K562 (cell line): ENCODE results near the gene ROPN1B. TPM values are rescaled to one million over a fixed set of nuclear protein-coding genes. Genes with fewer than 3 reads are reported as not detected.

Experiments
- ATAC-seq: fragments of 200-7000 bp; cut with Tn5 transposase; 3 replicates; pipeline ENCODE4 v1.9.1; 2020; ENCODE audit warnings: moderate library complexity
- BruUV-seq: library from RNA; stranded (reverse); fragments of 400-500 nt; replicated peaks from 2 replicates; lab custom pipeline; 2021; lab: Mats Ljungman, UMichigan
- CTCF ChIA-PET: fragments of 300-600 bp; formaldehyde crosslinking; extraction: SDS; loops from one replicate; lab custom pipeline; 2021; ENCODE audit warnings: low intra/inter-chr PET ratio; lab: Yijun Ruan, JAX
- POLR2A ChIA-PET: fragments of 300-600, 350-650 bp; sonication (Branson Sonifier 250); formaldehyde crosslinking; extraction: SDS; loops from one replicate; lab custom pipeline; 2021; ENCODE audit warnings: antibody characterized with exemption, inconsistent platforms; lab: Yijun Ruan, JAX
- DNase-seq, 4 experiments: peaks; one replicate each; pipeline versions ENCODE4 v3.0.0 to v3.0.0-alpha.2; 2011 to 2018; ENCODE audit warnings: low spot score in 3 of 4, mixed read lengths in 3 of 4; ENCODE audit errors: extremely low read depth in 1 of 4
- FAIRE-seq: peaks from 2 replicates; lab custom pipeline; 2011; peaks lifted over from hg19 to GRCh38; lab: Jason Lieb, UNC
- H2AFZ ChIP-seq: 2 replicates; pipeline ENCODE4 v1.6.0; 2011; ENCODE audit warnings: low read depth, low read length, control low read depth, inconsistent platforms
- H3K27ac ChIP-seq: fragments of 200-600 bp; 3 replicates; pipeline ENCODE4 v1.8.0; 2011; ENCODE audit warnings: low read depth, mild to moderate bottlenecking, control low read depth, inconsistent platforms, low read length, moderate library complexity, mixed read lengths; ENCODE audit errors: extremely low read depth
- H3K27me3 ChIP-seq, 2 experiments: fragments of 300-600 bp in 1 of 2; 2 replicates in 1 of 2; 3 replicates in 1 of 2; pipeline versions ENCODE4 v1.6.0 to v1.8.0; 2011; ENCODE audit warnings: inconsistent platforms in 2 of 2, low read length in 2 of 2, mild to moderate bottlenecking in 1 of 2, mixed read lengths in 1 of 2, moderate library complexity in 1 of 2; ENCODE audit not compliant: control insufficient read depth in 2 of 2, insufficient read depth in 2 of 2
- H3K36me3 ChIP-seq: fragments of 300-600 bp; 3 replicates; pipeline ENCODE4 v1.8.0; 2011; ENCODE audit warnings: mild to moderate bottlenecking, low read length, inconsistent platforms; ENCODE audit not compliant: control insufficient read depth, insufficient read depth
- H3K4me1 ChIP-seq, 2 experiments: fragments of 200-600 bp in 1 of 2; replicated peaks in 1 of 2; 2 replicates in 1 of 2; 3 replicates in 1 of 2; pipeline versions ENCODE4 v1.5.1 to v1.8.0; 2011; ENCODE audit warnings: inconsistent platforms in 2 of 2, low read length in 2 of 2, mild to moderate bottlenecking in 1 of 2, mixed read lengths in 1 of 2, moderate library complexity in 1 of 2; ENCODE audit not compliant: control insufficient read depth in 2 of 2, insufficient read depth in 2 of 2
- H3K4me2 ChIP-seq: 2 replicates; pipeline ENCODE4 v1.6.1; 2011; ENCODE audit warnings: low read length, control low read depth, inconsistent platforms, mixed read lengths; ENCODE audit not compliant: insufficient read depth
- H3K4me3 ChIP-seq: fragments of 200-600 bp; sonication (generic), shearing (Covaris generic); 2 replicates; pipeline ENCODE4 v1.5.1; 2016; ENCODE audit warnings: control low read depth, inconsistent platforms
- H3K79me2 ChIP-seq: fragments of 200-600 bp; 3 replicates; pipeline ENCODE4 v1.8.0; 2011; ENCODE audit warnings: low read length, inconsistent platforms; ENCODE audit not compliant: control insufficient read depth, insufficient read depth
- H3K9ac ChIP-seq, 2 experiments: 2 replicates each; pipeline versions ENCODE4 v1.6.0 to v1.6.1; 2011; ENCODE audit warnings: low read depth in 2 of 2, low read length in 2 of 2, control low read depth in 1 of 2, inconsistent platforms in 1 of 2, mild to moderate bottlenecking in 1 of 2, mixed read lengths in 1 of 2; ENCODE audit not compliant: insufficient read depth in 1 of 2
- H3K9me1 ChIP-seq: one replicate; pipeline ENCODE4 v1.6.0; 2011; ENCODE audit warnings: inconsistent platforms, mild to moderate bottlenecking, low read length, moderate library complexity; ENCODE audit not compliant: control insufficient read depth, insufficient read depth
- H3K9me3 ChIP-seq: replicated peaks from 2 replicates; pipeline ENCODE4 v1.5.1; 2011; ENCODE audit warnings: low read depth, low read length, inconsistent platforms; ENCODE audit not compliant: control insufficient read depth, insufficient read depth
- H4K20me1 ChIP-seq: replicated peaks from 2 replicates; pipeline ENCODE4 v1.6.1; 2011; ENCODE audit warnings: low read length, inconsistent platforms, mixed read lengths; ENCODE audit not compliant: control insufficient read depth, insufficient read depth
- ARHGAP35 ChIP-seq: fragments of 450-650 bp; IDR thresholded peaks from 2 replicates; pipeline ENCODE4 v1.6.1; 2018; ENCODE audit not compliant: partially characterized antibody
- ARID1B ChIP-seq: fragments of 450-650 bp; IDR thresholded peaks from 2 replicates; pipeline ENCODE4 v1.6.1; 2016; ENCODE audit warnings: antibody characterized with exemption, mild to moderate bottlenecking, inconsistent platforms
- ELF1 ChIP-seq: fragments of 200-800 bp; sonication (Bioruptor generic); IDR thresholded peaks from 2 replicates; pipeline ENCODE4 v1.6.1; 2016; ENCODE audit warnings: missing genetic modification characterization, missing compliant biosample characterization
- ETS2 ChIP-seq: IDR thresholded peaks from 2 replicates; pipeline ENCODE4 v1.6.1; 2016; ENCODE audit warnings: borderline replicate concordance, missing genetic modification characterization, mild to moderate bottlenecking, moderate library complexity, missing compliant biosample characterization; ENCODE audit not compliant: poor library complexity, severe bottlenecking
- EZH2 ChIP-seq: IDR thresholded peaks from 2 replicates; pipeline ENCODE4 v1.6.1; 2012; ENCODE audit warnings: low read depth, mild to moderate bottlenecking, inconsistent platforms, low read length, borderline replicate concordance
- MAFG ChIP-seq: fragments of 450-650 bp; conservative IDR thresholded peaks from 2 replicates; pipeline ENCODE4 v1.6.1; 2016; ENCODE audit warnings: missing genetic modification characterization, missing compliant biosample characterization
- MAFK ChIP-seq: IDR thresholded peaks from 2 replicates; pipeline ENCODE4 v1.6.1; 2011; ENCODE audit warnings: low read length, improper control_type of control experiment
- POLR2G ChIP-seq: fragments of 200-400 bp; formaldehyde crosslinking; IDR thresholded peaks from 2 replicates; pipeline ENCODE4 v1.6.1; 2017; ENCODE audit warnings: low read depth, mild to moderate bottlenecking, antibody characterized with exemption, low read length, moderate library complexity
- PTRF ChIP-seq: fragments of 450-650 bp; IDR thresholded peaks from 2 replicates; pipeline ENCODE4 v1.6.1; 2016; ENCODE audit warnings: mild to moderate bottlenecking, missing genetic modification characterization, missing compliant biosample characterization
- SNRNP70 ChIP-seq: fragments of 200-400 bp; formaldehyde crosslinking; optimal IDR thresholded peaks from 2 replicates; pipeline ENCODE3; 2017; ENCODE audit warnings: low read depth, low read length
- SRF ChIP-seq, 2 experiments: fragments of 250-450, 450-650 bp in 1 of 2; sonication (Bioruptor Pico) in 1 of 2; sonication (generic) in 1 of 2; formaldehyde crosslinking; IDR thresholded peaks; 2 replicates each; pipeline versions ENCODE4 v1.5.0 to v1.5.1; 2020 to 2022; ENCODE audit warnings: mild to moderate bottlenecking in 1 of 2, missing genetic modification reagents in 1 of 2
- TBP ChIP-seq: optimal IDR thresholded peaks from 2 replicates; pipeline ENCODE3; 2011; ENCODE audit warnings: low read depth, low read length, improper control_type of control experiment
- TCF3 ChIP-seq: sonication (generic); formaldehyde crosslinking; IDR thresholded peaks from 2 replicates; pipeline ENCODE4 v1.4.0; 2020; ENCODE audit warnings: mild to moderate bottlenecking, missing genetic modification reagents
- ZNF124 ChIP-seq: sonication (generic); formaldehyde crosslinking; IDR thresholded peaks from 2 replicates; pipeline ENCODE4 v1.8.1; 2022; ENCODE audit warnings: missing genetic modification reagents
- ZNF707 ChIP-seq: fragments of 250-450 bp; sonication (Bioruptor Pico); conservative IDR thresholded peaks from 2 replicates; pipeline ENCODE4 v1.8.0; 2022; ENCODE audit warnings: inconsistent platforms, mild to moderate bottlenecking, moderate library complexity
- ZNF77 ChIP-seq: fragments of 250-450 bp; sonication (Bioruptor Pico); IDR thresholded peaks from 2 replicates; pipeline ENCODE4 v1.5.0; 2020
- WGBS: fragments of 100-300 bp; shearing (Covaris generic); methylation state at CpG from one replicate; pipeline ENCODE4 v1.1.6; 2016; ENCODE audit warnings: low coverage, mixed read lengths; ENCODE audit not compliant: insufficient coverage; ENCODE audit errors: missing lambda C conversion rate; 5-methylcytosine and 5-hydroxymethylcytosine counted together
- in situ Hi-C: fragments of 300-500 bp; cut with MboI; formaldehyde crosslinking; loops from 4 replicates; pipeline ENCODE4 v1.15.0; 2018; ENCODE audit warnings: inconsistent platforms, mixed read lengths
- intact Hi-C: fragments of 100-400 bp; cut with micrococcal nuclease; formaldehyde crosslinking; loops from 2 replicates; pipeline ENCODE4 v1.14.2; 2022
- polyA plus RNA-seq, 8 experiments: library from polyadenylated mRNA; depleted of rRNA in 4 of 8; stranded (reverse) in 5 of 8; unstranded in 3 of 8; fragments of >200 nt; fragmentation: Nextera tagmentation in 2 of 8; fragmentation: Illumina TruSeq in 1 of 8; extraction: Ambion mirVana in 2 of 8; extraction: Trizol in 1 of 8; gene quantifications; 2 replicates each; pipeline versions ENCODE4 v1.2.1 to v1.2.3, GENCODE V29; 2011 to 2014; ENCODE audit warnings: inconsistent platforms in 1 of 8, missing spikeins in 1 of 8
- total RNA-seq, 7 experiments: library from RNA; depleted of rRNA in 6 of 7; stranded (reverse); fragments of >200 nt in 6 of 7; fragmentation: Illumina TruSeq in 2 of 7; extraction: Trizol in 2 of 7; gene quantifications; 2 replicates each; pipeline versions ENCODE4 v1.2.1 to v1.2.3, GENCODE V29; 2011 to 2021; ENCODE audit warnings: low replicate concordance in 1 of 7
- TF ChIP-seq, protein P1 (sequence below): fragments of 250-450 bp; sonication (Bioruptor Pico); IDR thresholded peaks from 2 replicates; pipeline ENCODE4 v1.8.0; 2022; ENCODE audit warnings: moderate library complexity, mild to moderate bottlenecking, inconsistent platforms
- TF ChIP-seq, protein P2 (sequence below): fragments of 450-650 bp; IDR thresholded peaks from 2 replicates; pipeline ENCODE4 v1.6.1; 2016; ENCODE audit warnings: low read depth, mild to moderate bottlenecking, moderate library complexity

Gene ROPN1B
- total and polyA plus RNA-seq, 9 of the 15 experiments (the other 6 are each of a cell fraction or from before 2014, with no cell fraction given): not detected

DNA sequence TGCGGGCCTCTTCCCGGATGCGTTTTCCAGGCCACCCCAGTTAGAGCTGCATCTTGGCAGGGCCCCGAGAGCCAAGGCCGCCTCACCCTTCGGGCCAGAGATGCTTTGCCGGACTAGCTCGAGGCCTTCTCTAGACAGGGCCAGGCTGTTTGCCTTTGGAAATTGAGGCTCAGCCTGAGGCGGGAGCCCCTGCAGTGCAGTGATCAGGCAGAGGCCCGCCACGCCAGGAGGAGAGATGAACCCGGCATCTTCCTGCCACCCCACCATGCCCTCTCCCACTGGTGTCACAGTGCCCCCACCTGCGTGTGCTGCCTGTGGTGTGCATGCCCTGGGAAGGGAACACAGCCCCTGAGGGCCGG lies 8.9 kb upstream of the ROPN1B start:
- no peak overlapping the region for H2AFZ ChIP-seq
- peaks cover 0 to 11% of the 10 kb centered on the region in 2 experiments; a peak in 2 of 5 replicates for H3K4me1 ChIP-seq
- intact Hi-C loops: no loop called here
- H3K9me1 ChIP-seq: no peaks in the 10 kb centered on the region
- no peaks in the 10 kb centered on the region for H3K9me3 ChIP-seq
- no peak for TF ChIP-seq POLR2G
- no peak for TF ChIP-seq ZNF707 (CRISPR knock-in tag)
- TF ChIP-seq TBP: no peak
- TF ChIP-seq ETS2: no peak
- TF ChIP-seq ZNF124 (CRISPR knock-in tag): no peak
- TF ChIP-seq MAFK: no peak
- no peak for TF ChIP-seq MAFG
- no peak for TF ChIP-seq ELF1 (tag)
- TF ChIP-seq, protein P1, sequence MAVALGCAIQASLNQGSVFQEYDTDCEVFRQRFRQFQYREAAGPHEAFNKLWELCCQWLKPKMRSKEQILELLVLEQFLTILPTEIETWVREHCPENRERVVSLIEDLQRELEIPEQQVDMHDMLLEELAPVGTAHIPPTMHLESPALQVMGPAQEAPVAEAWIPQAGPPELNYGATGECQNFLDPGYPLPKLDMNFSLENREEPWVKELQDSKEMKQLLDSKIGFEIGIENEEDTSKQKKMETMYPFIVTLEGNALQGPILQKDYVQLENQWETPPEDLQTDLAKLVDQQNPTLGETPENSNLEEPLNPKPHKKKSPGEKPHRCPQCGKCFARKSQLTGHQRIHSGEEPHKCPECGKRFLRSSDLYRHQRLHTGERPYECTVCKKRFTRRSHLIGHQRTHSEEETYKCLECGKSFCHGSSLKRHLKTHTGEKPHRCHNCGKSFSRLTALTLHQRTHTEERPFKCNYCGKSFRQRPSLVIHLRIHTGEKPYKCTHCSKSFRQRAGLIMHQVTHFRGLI: no peak
- no peak for TF ChIP-seq ARID1B
- TF ChIP-seq, protein P2, sequence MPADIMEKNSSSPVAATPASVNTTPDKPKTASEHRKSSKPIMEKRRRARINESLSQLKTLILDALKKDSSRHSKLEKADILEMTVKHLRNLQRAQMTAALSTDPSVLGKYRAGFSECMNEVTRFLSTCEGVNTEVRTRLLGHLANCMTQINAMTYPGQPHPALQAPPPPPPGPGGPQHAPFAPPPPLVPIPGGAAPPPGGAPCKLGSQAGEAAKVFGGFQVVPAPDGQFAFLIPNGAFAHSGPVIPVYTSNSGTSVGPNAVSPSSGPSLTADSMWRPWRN: no peak
- TF ChIP-seq SRF (CRISPR knock-in tag; IDR thresholded peaks at IDR 0.05): no peak
- TF ChIP-seq PTRF (tag): no peak
- TF ChIP-seq SNRNP70: no peak
- no peak for TF ChIP-seq EZH2
- TF ChIP-seq ZNF77 (CRISPR knock-in tag): no peak
- TF ChIP-seq TCF3 (CRISPR knock-in tag): no peak
- TF ChIP-seq ARHGAP35: no peak
- TF ChIP-seq, all 486 proteins: peak for 0
- CTCF ChIA-PET: no interaction called here
- Histone ChIP-seq H3K36me3 (no peaks in the 10 kb centered on the region), H3K79me2 (no peaks in the 10 kb centered on the region), H3K27me3 (peaks cover 0 to 27% of the 10 kb centered on the region in 2 experiments; a peak in 2 of 5 replicates), H3K4me3 (no peak overlapping the region), H3K27ac (no peak overlapping the region), H3K4me2 (no peak overlapping the region), H4K20me1 (no peaks in the 10 kb centered on the region), H3K9ac (no peak overlapping the region)
- DNase-seq: no peak
- POLR2A ChIA-PET: no interaction called here
- no peak for FAIRE-seq
- 0% methylated on average over 8 of the region's 14 CpGs for WGBS
- no TSS peak for BruUV-seq
- in situ Hi-C loops: no loop called here
- ATAC-seq: no peak
